ENCODE results near the gene PPFIBP2.

Gene PPFIBP2

GRCh38 chr11:7485186-7486097 is 28.4 kb upstream of the PPFIBP2 start, which contains the start of gene OLFML1:
OLFML1 (plus strand) TSS chr11:7485506; CDS start chr11:7485876, 370 bp downstream.
- Histone ChIP-seq H3K4ac (ENCODE audit: low read length) (no peak within 1 kb of the TSS), H3K18ac (ENCODE audit: low read length) (peak within 1 kb of the TSS; percentile 9), H3K4me1 (ENCODE audit: control insufficient read depth in 2 of 2, insufficient read depth in 1 of 2, low read depth in 1 of 2, low read length in 2 of 2) (peaks cover 0 to 6% of the 10 kb centered on the region in 2 donors), H2AFZ (ENCODE audit: low read length) (no peak within 1 kb of the TSS), H2BK5ac (ENCODE audit: low read length) (no peak within 1 kb of the TSS), H3K79me1 (ENCODE audit: low read depth, low read length) (no peaks in the 10 kb centered on the region), H3K4me2 (ENCODE audit: insufficient read depth, low read length, poor library complexity, severe bottlenecking) (no peak within 1 kb of the TSS), H3K23ac (ENCODE audit: low read depth, low read length, poor library complexity) (no peak within 1 kb of the TSS), H3K9me3 (replicated peaks in 1 of 2; ENCODE audit: control insufficient read depth in 2 of 2, insufficient read depth in 1 of 2, low read depth in 1 of 2, low read length in 2 of 2) (no peaks in the 10 kb centered on the region), H2BK120ac (ENCODE audit: low read depth, low read length) (no peak within 1 kb of the TSS), H3K27me3 (ENCODE audit: control insufficient read depth in 3 of 3, insufficient read depth in 3 of 3, low read depth in 1 of 3, low read length in 3 of 3) (no peaks in the 10 kb centered on the region), H2AK5ac (ENCODE audit: low read depth, low read length) (no peak within 1 kb of the TSS), H3K9ac (ENCODE audit: low read depth, low read length, poor library complexity) (no peak within 1 kb of the TSS), H3K14ac (ENCODE audit: low read length) (no peak within 1 kb of the TSS), H2BK12ac (ENCODE audit: low read length) (no peak within 1 kb of the TSS), H3K36me3 (replicated peaks in 1 of 2; ENCODE audit: control insufficient read depth in 2 of 2, insufficient read depth in 2 of 2, low read length in 2 of 2) (no peaks in the 10 kb centered on the region), H3K27ac (replicated peaks; ENCODE audit: low read length) (no peak within 1 kb of the TSS), H4K8ac (ENCODE audit: low read depth, low read length) (no peak within 1 kb of the TSS), H4K91ac (ENCODE audit: low read depth, low read length, poor library complexity) (no peak within 1 kb of the TSS), H2BK15ac (ENCODE audit: low read length) (no peak within 1 kb of the TSS), H3K4me3 (ENCODE audit: low read length in 2 of 2) (no peak within 1 kb of the TSS)
- no peak for DNase-seq (ENCODE audit: low spot score)
- no CpG with 5 or more reads among the region's 15 CpGs for WGBS, 2 donors (ENCODE audit: extremely low coverage in 2 of 2, insufficient read length in 2 of 2, insufficient replicate concordance in 1 of 2)

- peaks cover 2 to 6% of the 10 kb centered on the region in 2 donors for H3K4me1 ChIP-seq (ENCODE audit: control insufficient read depth in 2 of 2, insufficient read depth in 1 of 2, low read depth in 1 of 2, low read length in 2 of 2)
- DNase-seq (ENCODE audit: low spot score), result no peak
- H2BK15ac ChIP-seq (ENCODE audit: low read length), result no peak overlapping the region
- H4K91ac ChIP-seq (ENCODE audit: low read depth, low read length, poor library complexity), result no peak overlapping the region
- no peaks in the 10 kb centered on the region for H3K27me3 ChIP-seq (ENCODE audit: control insufficient read depth in 3 of 3, insufficient read depth in 3 of 3, low read depth in 1 of 3, low read length in 3 of 3)
- no peak overlapping the region for H2BK120ac ChIP-seq (ENCODE audit: low read depth, low read length)
- H3K36me3 ChIP-seq (replicated peaks in 1 of 2; ENCODE audit: control insufficient read depth in 2 of 2, insufficient read depth in 2 of 2, low read length in 2 of 2), result no peaks in the 10 kb centered on the region
- H3K4me3 ChIP-seq (ENCODE audit: low read length in 2 of 2), result no peak overlapping the region
- no peak overlapping the region for H2AFZ ChIP-seq (ENCODE audit: low read length)
- H2BK12ac ChIP-seq (ENCODE audit: low read length), result no peak overlapping the region
- H3K27ac ChIP-seq (replicated peaks; ENCODE audit: low read length), result no peak overlapping the region
- H4K8ac ChIP-seq (ENCODE audit: low read depth, low read length), result no peak overlapping the region
- no peak overlapping the region for H3K14ac ChIP-seq (ENCODE audit: low read length)
- no peak overlapping the region for H3K23ac ChIP-seq (ENCODE audit: low read depth, low read length, poor library complexity)
- H2BK5ac ChIP-seq (ENCODE audit: low read length), result no peak overlapping the region
- H3K4me2 ChIP-seq (ENCODE audit: insufficient read depth, low read length, poor library complexity, severe bottlenecking), result no peak overlapping the region
- no peak overlapping the region for H3K4ac ChIP-seq (ENCODE audit: low read length)
- WGBS, 2 donors (ENCODE audit: extremely low coverage in 2 of 2, insufficient read length in 2 of 2, insufficient replicate concordance in 1 of 2), result no CpG with 5 or more reads among the region's 2 CpGs
- no peak overlapping the region for H2AK5ac ChIP-seq (ENCODE audit: low read depth, low read length)
- H3K18ac ChIP-seq (ENCODE audit: low read length), result no peak overlapping the region
- H3K79me1 ChIP-seq (ENCODE audit: low read depth, low read length), result no peaks in the 10 kb centered on the region
- no peak overlapping the region for H3K9ac ChIP-seq (ENCODE audit: low read depth, low read length, poor library complexity)
- H3K9me3 ChIP-seq (replicated peaks in 1 of 2; ENCODE audit: control insufficient read depth in 2 of 2, insufficient read depth in 1 of 2, low read depth in 1 of 2, low read length in 2 of 2), result no peaks in the 10 kb centered on the region
Observed at GRCh38 chr11:7486098-7486780, 27.6 kb upstream of the PPFIBP2 start.

- no peak overlapping the region for H2AFZ ChIP-seq (ENCODE audit: low read length)
- H4K91ac ChIP-seq (ENCODE audit: low read depth, low read length, poor library complexity), result no peak overlapping the region
- no peak overlapping the region for H2BK12ac ChIP-seq (ENCODE audit: low read length)
- no peak overlapping the region for H3K4me3 ChIP-seq (ENCODE audit: low read length in 2 of 2)
- H3K4me2 ChIP-seq (ENCODE audit: insufficient read depth, low read length, poor library complexity, severe bottlenecking), result no peak overlapping the region
- no CpG with 5 or more reads among the region's 6 CpGs for WGBS, 2 donors (ENCODE audit: extremely low coverage in 2 of 2, insufficient read length in 2 of 2, insufficient replicate concordance in 1 of 2)
- no peak overlapping the region for H3K27ac ChIP-seq (replicated peaks; ENCODE audit: low read length)
- H3K9ac ChIP-seq (ENCODE audit: low read depth, low read length, poor library complexity), result no peak overlapping the region
- H3K9me3 ChIP-seq (replicated peaks in 1 of 2; ENCODE audit: control insufficient read depth in 2 of 2, insufficient read depth in 1 of 2, low read depth in 1 of 2, low read length in 2 of 2), result no peaks in the 10 kb centered on the region
- H3K23ac ChIP-seq (ENCODE audit: low read depth, low read length, poor library complexity), result no peak overlapping the region
- no peak overlapping the region for H3K14ac ChIP-seq (ENCODE audit: low read length)
- DNase-seq (ENCODE audit: low spot score), result no peak
- H3K18ac ChIP-seq (ENCODE audit: low read length), result no peak overlapping the region
- no peak overlapping the region for H2BK120ac ChIP-seq (ENCODE audit: low read depth, low read length)
- no peak overlapping the region for H4K8ac ChIP-seq (ENCODE audit: low read depth, low read length)
- no peak overlapping the region for H2BK15ac ChIP-seq (ENCODE audit: low read length)
- no peaks in the 10 kb centered on the region for H3K79me1 ChIP-seq (ENCODE audit: low read depth, low read length)
- no peaks in the 10 kb centered on the region for H3K27me3 ChIP-seq (ENCODE audit: control insufficient read depth in 3 of 3, insufficient read depth in 3 of 3, low read depth in 1 of 3, low read length in 3 of 3)
- no peaks in the 10 kb centered on the region for H3K36me3 ChIP-seq (replicated peaks in 1 of 2; ENCODE audit: control insufficient read depth in 2 of 2, insufficient read depth in 2 of 2, low read length in 2 of 2)
- H3K4me1 ChIP-seq (ENCODE audit: control insufficient read depth in 2 of 2, insufficient read depth in 1 of 2, low read depth in 1 of 2, low read length in 2 of 2), result peaks cover 3 to 6% of the 10 kb centered on the region in 2 donors
- H2AK5ac ChIP-seq (ENCODE audit: low read depth, low read length), result no peak overlapping the region
- no peak overlapping the region for H3K4ac ChIP-seq (ENCODE audit: low read length)
- H2BK5ac ChIP-seq (ENCODE audit: low read length), result no peak overlapping the region
Observed at GRCh38 chr11:7486781-7487140, 27.0 kb upstream of the PPFIBP2 start.

GRCh38 chr11:7487360-7487759 is 26.4 kb upstream of the PPFIBP2 start:
- no peak overlapping the region for H2BK12ac ChIP-seq (ENCODE audit: low read length)
- H3K27me3 ChIP-seq (ENCODE audit: control insufficient read depth in 3 of 3, insufficient read depth in 3 of 3, low read depth in 1 of 3, low read length in 3 of 3), result peaks cover 0 to 3% (median 0%) of the 10 kb centered on the region in 3 experiments
- no peak overlapping the region for H4K8ac ChIP-seq (ENCODE audit: low read depth, low read length)
- no peak overlapping the region for H2AFZ ChIP-seq (ENCODE audit: low read length)
- H3K36me3 ChIP-seq (replicated peaks in 1 of 2; ENCODE audit: control insufficient read depth in 2 of 2, insufficient read depth in 2 of 2, low read length in 2 of 2), result no peaks in the 10 kb centered on the region
- no peak overlapping the region for H2BK15ac ChIP-seq (ENCODE audit: low read length)
- H3K4ac ChIP-seq (ENCODE audit: low read length), result no peak overlapping the region
- H2BK5ac ChIP-seq (ENCODE audit: low read length), result no peak overlapping the region
- H3K18ac ChIP-seq (ENCODE audit: low read length), result no peak overlapping the region
- no peak overlapping the region for H2BK120ac ChIP-seq (ENCODE audit: low read depth, low read length)
- H2AK5ac ChIP-seq (ENCODE audit: low read depth, low read length), result no peak overlapping the region
- no peak overlapping the region for H3K9ac ChIP-seq (ENCODE audit: low read depth, low read length, poor library complexity)
- peaks cover 3 to 6% of the 10 kb centered on the region in 2 donors for H3K4me1 ChIP-seq (ENCODE audit: control insufficient read depth in 2 of 2, insufficient read depth in 1 of 2, low read depth in 1 of 2, low read length in 2 of 2)
- H3K79me1 ChIP-seq (ENCODE audit: low read depth, low read length), result no peaks in the 10 kb centered on the region
- no peak for DNase-seq (ENCODE audit: low spot score)
- no peak overlapping the region for H3K23ac ChIP-seq (ENCODE audit: low read depth, low read length, poor library complexity)
- WGBS, 2 donors (ENCODE audit: extremely low coverage in 2 of 2, insufficient read length in 2 of 2, insufficient replicate concordance in 1 of 2), result no CpG with 5 or more reads among the region's 2 CpGs
- H3K14ac ChIP-seq (ENCODE audit: low read length), result no peak overlapping the region
- H3K4me3 ChIP-seq (ENCODE audit: low read length in 2 of 2), result no peak overlapping the region
- no peak overlapping the region for H3K4me2 ChIP-seq (ENCODE audit: insufficient read depth, low read length, poor library complexity, severe bottlenecking)
- no peak overlapping the region for H4K91ac ChIP-seq (ENCODE audit: low read depth, low read length, poor library complexity)
- no peaks in the 10 kb centered on the region for H3K9me3 ChIP-seq (replicated peaks in 1 of 2; ENCODE audit: control insufficient read depth in 2 of 2, insufficient read depth in 1 of 2, low read depth in 1 of 2, low read length in 2 of 2)
- no peak overlapping the region for H3K27ac ChIP-seq (replicated peaks; ENCODE audit: low read length)

Measured in neuronal stem cell (in vitro differentiated cells).